HG03103 (cell line): ENCODE measurements around the gene IL32.

Experiments
- ATAC-seq: cut with Tn5 transposase; IDR thresholded peaks from one replicate; pipeline ENCODE4 v1.9.1; 2021; ENCODE audit warnings: low read depth; ENCODE audit not compliant: unreplicated experiment

IL32 gene

DNA sequence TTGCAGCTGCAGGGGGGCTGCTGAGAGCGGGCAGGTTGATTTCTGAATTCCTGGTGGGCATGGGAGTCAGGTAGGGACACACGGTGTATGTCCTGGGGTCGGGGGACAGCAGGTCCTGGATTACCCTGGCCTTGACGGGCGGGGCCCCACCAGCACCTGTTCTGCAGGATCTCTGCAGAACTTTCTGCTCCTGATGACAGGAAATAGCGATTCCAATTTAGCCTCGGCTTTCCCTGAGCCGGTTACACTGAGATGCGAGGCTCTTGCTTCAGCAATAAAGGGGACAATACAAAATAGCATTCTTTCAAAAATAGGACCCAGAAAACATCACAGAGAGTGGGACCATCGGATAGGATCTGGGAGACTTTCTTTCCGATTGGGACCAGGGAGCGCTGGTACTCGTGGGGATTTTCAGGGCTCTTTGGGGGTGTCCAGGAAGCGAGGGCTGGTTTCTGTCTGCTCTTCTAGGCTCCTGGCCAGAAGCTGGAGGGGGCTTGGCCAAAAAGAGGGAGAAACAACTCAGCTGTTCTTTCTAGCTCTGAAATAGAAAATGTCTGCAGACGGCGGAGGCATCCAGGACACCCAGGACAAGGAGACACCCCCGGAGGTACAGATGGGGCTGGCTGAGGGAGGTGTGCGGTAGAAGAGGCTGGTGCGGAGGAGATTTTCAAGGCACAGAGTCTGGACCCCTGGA, 47.6 kb downstream of the IL32 start:
- ATAC-seq, result no peak

DNA sequence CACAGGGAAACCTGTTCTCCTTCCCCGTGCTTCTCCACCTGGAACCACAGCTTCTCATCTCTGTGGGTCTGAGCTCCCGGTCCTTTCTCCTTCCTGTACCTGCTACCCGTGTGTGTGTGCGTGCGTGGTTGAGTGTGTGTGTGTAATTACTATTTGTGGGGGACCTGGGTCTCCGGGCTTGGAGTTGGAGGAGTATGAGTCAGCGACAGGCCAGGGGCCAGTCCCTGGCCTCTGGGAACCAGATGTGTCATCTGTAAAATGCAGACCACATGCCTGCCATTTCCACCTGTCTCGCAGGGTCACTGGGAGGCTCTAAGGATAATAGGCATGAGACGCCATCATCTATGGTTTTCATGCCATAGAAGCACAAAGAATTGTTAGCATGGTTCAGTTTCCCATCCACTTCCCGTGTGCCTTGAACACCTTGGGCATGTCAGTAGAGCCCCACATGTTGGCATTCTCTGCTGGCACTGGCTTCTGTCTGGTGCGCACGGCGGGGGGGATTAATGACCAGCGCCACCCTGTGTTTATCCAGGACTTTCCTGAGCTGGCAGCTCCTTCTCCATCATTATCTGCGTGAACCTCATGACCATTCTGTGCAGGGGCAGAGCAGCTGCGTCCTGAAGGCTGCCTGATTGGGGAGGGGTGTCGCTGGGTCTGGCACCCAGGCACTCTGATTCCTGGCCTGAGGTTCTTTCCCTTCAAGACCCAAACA, 48.5 kb downstream of the IL32 start:
- ATAC-seq, result no peak

DNA sequence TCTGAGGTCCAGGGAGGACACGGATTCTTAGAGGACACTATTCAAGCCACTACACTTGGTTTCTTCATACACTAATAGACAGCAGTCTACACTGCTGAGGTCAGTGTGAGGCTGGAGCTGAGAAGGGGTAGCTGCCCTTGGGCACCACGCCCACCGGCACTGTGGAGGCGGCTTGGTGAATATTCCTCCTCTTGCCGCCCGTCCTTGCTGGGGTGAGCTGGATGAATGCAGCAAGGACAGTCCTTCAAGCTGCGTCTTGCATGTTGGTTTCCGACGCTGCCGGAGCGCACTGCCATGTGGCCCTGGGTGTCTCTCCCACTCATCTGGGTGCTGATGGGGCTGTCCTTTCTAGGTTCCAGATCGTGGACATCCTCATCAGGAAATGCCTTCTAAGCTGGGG, 49.6 kb downstream of the IL32 start:
- no peak for ATAC-seq

DNA sequence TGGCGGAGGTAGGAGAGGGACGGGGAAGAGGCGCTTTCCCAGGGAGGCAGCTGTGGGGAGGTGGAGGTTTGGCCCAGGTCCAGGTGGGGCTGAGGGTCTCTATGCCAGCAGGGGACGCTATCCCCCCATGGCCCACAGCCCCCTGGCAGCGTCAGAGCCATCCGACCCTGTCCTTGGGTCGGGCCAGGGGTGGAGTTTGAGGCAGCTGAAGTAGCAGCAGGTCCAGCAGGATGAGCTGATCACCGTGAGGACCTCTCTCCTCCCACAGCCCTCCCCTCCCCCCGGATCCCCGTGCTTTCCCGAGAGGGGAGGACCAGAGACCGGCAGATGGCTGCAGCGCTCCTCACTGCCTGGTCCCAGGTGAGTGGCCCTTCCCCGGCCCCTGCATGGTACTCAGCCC, 50.1 kb downstream of the IL32 start:
- ATAC-seq, result no peak

DNA sequence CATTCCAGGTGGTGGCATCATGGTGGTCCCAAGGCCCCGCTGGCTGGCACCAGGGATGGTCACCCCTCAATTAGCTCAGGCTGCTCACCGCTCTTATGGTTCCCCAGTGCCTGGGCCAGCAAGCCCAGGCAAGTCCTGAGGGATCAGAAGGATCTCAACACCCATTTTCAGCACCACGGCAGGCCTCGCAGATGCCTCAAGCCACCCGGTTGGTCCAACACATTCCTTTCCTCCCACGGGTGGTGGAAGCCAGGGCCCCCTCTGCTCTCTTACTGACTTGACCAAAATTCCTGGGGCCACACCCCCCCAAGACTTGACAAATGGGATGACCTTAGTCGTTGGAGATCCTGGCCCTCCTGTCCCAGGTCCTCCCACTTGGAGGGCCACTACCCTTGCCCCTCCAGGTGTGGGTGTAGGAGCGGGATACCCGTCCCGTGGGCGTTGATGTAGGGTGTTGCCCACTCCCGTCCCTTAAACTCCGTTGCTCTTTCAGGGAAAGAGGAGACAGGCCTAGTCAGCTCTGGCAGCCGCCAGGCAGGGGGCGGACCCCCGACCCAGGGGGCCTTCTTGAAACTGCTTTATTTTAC, 52.9 kb downstream of the IL32 start:
- ATAC-seq, result no peak

DNA sequence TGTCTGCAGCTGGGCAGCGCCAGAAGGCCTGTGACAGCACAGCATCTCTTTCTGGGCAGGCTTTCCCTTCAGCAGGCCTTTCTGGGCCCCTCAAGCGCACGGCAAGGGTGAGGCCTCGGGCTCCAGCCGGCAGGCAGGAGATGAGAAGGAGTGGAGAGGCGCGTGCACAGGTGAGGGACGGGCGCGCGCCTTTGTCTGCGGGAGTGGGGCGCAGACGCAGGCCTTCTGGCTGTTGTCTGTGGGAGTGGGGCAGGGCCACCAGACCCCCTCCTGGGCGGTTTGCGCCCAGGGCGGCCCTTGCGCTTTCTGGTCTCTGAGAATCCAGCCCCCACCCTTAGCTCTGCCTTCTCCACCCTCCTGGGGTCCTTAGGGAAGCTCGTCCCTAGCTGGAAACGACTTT, 53.4 kb downstream of the IL32 start:
- no peak for ATAC-seq
